HL-60 (cell line): ENCODE results near the gene TGFBR3.

Source experiments
- CTCF ChIP-seq: IDR thresholded peaks from one replicate; pipeline ENCODE4 v1.5.1; 2011; ENCODE audit warnings: low read length, control low read depth, inconsistent platforms; ENCODE audit not compliant: insufficient read depth
- GABPA ChIP-seq: IDR thresholded peaks from 2 replicates; pipeline ENCODE4 v1.6.1; 2012; ENCODE audit warnings: low read depth
- POLR2AphosphoS5 ChIP-seq: IDR thresholded peaks from 2 replicates; pipeline ENCODE4 v1.6.1; 2012; ENCODE audit warnings: low read depth
- REST ChIP-seq: IDR thresholded peaks from 2 replicates; pipeline ENCODE4 v1.6.1; 2012; ENCODE audit warnings: low read depth; ENCODE audit not compliant: insufficient replicate concordance

- no peak for TF ChIP-seq POLR2AphosphoS5
- TF ChIP-seq CTCF = no peak
- no peak for TF ChIP-seq GABPA
- TF ChIP-seq REST = no peak
Measured at GRCh38 chr1:91697416-91697815, 188.5 kb downstream of the TGFBR3 start.
